ENCODE data around the gene NOD1. TPM values are rescaled to one million over a fixed set of nuclear protein-coding genes. Genes with fewer than 3 reads are reported as not detected.

The NOD1 gene
- total RNA-seq, 1 donor from 2014 or later = 3.1 TPM

Other genes with a start within 250 kb of the NOD1 start
- 18.9 and 39.4 TPM in 2 replicates for gene ZNRF2, start 194.2 kb downstream of the NOD1 start, total RNA-seq
- gene GGCT, start 26.0 kb upstream of the NOD1 start, total RNA-seq = 18.0 and 40.6 TPM in 2 replicates
- gene GARS1, start 116.1 kb upstream of the NOD1 start, total RNA-seq = 213 and 292 TPM in 2 replicates
- gene CRHR2, start 203.7 kb upstream of the NOD1 start, total RNA-seq = not detected in 2 replicates